NCI-H82 treated with DMSO at 0.1 percent for 48 hours (cell line): ENCODE results near the gene FERMT2.

Experiments
- DNase-seq: peaks from one replicate; lab custom pipeline; 2025; ENCODE audit not compliant: unreplicated experiment; lab: John Stamatoyannopoulos, UW

FERMT2 gene, protein sequence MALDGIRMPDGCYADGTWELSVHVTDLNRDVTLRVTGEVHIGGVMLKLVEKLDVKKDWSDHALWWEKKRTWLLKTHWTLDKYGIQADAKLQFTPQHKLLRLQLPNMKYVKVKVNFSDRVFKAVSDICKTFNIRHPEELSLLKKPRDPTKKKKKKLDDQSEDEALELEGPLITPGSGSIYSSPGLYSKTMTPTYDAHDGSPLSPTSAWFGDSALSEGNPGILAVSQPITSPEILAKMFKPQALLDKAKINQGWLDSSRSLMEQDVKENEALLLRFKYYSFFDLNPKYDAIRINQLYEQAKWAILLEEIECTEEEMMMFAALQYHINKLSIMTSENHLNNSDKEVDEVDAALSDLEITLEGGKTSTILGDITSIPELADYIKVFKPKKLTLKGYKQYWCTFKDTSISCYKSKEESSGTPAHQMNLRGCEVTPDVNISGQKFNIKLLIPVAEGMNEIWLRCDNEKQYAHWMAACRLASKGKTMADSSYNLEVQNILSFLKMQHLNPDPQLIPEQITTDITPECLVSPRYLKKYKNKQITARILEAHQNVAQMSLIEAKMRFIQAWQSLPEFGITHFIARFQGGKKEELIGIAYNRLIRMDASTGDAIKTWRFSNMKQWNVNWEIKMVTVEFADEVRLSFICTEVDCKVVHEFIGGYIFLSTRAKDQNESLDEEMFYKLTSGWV

DNA sequence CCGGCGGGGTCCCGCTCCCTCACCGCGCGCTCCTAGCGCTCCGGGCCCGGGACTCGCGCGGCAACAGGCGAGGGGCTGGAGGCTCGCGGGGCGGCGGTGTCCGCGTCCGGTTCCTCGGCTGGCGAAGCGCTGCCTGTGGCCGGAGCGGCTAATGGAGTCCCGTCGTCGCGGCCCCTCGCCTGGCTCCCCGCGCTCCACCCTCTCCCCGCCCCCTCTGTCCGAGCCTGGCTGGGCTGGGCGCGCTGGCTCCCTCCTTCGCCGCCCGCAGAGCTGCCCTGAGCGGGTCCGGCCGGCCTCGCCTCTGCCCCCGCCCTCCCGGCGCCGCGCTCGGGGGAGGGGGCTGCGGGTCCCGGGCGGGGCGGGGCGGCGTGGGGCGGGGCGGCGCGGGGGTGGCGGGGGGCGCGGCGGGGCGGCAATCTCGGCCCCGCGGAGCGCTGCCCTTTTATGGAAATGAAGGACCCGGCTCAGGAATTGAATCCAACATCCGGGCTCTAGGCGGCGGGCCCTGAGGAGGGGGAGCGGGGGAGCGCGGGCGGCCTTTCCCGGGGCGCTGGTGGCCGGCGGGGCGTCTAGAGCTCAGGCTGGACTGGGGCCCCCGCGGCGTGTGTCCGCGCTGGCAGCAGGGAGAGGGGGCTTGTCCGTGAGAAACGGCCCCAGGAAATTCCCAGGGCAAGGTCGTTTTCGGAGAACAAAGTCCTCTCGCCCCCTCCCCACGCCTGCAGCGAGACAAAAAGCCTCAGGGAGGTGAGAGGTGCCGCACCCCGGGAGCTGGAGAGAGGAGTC is at the start of gene FERMT2:
Gene FERMT2, minus strand, starts transcription at position 153 of the 783 bp plus-strand sequence. CDS start 482 bp downstream, outside the sequence.
- peak; percentile 60 for DNase-seq

DNA sequence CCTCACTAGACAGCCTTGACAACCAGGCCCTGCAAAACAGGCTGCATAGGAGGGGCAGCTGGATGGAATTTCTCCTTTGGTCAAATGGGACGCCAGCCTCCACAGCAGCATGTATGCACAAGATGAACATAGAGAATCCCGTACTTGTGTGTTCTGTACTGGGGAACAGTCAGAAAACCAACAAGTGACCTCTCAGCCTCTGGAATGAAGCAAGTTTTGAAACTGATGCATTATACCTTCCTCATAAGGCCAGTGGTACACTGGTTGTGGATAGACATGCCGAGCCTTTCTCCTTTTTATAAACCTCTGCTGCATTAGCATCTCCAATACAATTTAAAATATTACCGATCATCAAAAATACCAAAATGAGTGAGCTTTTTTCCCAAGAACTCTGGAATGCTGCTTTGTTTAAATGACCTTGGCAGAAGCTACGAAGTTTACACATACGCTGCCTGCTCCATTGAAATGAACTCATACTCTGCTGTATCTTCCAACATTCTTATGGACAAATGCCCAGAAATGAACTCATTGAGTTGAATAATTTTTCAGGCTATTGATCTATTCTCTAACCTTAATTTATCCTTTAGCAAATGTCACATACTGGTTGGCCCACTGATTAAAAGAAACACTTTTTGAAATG is 47.6 kb upstream of the FERMT2 start:
- no peak for DNase-seq

DNA sequence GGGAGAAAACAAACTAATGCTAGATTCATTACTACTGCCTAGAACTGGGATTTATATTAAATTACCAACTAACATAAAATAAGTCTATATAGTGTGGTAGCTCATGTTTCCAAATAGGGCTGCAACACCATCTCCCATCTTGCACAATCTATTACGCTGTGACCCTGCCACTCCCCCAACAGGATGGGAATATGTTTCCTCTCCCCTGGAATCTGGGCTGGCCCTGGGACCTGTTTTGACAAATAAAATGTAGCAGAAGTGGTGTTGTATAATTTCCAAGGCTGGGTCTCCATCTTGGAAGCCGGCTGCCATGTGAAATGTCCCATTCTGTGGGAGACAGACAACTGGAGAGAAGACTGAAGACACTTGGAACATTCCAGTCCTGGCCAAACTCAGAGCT is 45.6 kb upstream of the FERMT2 start:
- no peak for DNase-seq

DNA sequence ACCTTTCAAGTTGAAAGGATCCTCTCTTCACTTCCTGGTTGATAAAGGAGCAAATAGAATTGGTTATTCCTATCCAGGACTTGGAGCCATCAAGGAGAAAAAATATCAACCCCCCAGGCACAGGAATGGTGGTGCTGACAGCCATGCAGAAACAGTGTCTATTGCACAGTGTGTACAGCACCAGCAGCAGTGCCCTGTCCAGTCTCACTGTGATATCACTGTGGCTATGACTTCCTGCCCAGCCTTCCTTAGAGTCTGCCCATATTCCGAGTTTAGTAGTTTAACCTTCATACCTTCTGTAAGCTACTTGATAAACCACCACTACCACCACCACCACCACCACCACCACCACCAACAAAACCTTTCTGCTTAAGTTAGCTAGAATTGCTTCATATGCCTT is 45.1 kb upstream of the FERMT2 start:
- no peak for DNase-seq

DNA sequence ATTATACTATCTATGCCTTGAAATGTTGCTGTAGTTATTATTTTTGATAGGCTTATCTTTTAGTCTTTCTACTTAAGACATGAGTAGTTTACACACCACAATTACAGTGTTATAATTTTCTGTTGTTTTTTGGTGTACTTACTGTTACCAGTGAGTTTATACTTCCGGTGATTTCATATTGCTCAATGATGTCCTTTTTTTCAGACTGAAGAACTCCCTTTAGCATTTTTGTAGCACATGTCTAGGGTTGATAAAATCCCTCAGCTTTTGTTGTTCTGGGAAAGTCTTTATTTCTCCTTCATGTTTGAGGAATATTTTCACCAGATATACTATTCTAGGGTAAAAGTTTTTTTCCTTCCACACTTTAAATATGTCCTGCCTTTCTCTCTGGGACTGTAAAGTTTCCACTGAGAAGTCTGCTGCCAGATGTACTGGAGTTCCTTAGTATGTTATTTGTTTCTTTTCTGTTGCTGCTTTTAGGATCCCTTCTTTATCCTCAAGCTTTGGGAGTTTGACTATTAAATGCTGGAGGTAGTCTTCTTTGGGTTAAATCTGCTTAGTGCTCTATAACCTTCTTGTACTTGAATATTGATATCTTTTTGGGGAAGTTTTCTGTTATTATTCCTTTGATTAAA is 41.5 kb upstream of the FERMT2 start:
- no peak for DNase-seq

DNA sequence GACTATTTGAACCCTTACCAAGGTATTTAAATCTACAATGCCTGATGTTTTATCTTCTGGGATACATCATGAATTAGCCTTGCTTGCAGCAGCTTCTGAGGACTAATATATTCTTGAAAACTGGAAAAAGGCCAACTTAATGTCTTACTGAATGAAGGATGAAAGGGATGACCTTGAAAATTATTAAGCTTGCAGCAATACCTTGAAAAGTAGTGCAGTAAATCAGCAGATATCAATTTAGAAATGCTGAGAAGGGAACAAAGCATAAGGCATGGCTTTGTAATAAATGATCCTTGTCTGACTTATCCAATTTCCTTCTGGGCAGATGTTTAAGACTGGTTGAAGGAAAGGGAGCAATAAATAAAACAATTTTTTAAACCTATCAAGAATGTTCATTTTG is 37.3 kb upstream of the FERMT2 start:
- DNase-seq = no peak

DNA sequence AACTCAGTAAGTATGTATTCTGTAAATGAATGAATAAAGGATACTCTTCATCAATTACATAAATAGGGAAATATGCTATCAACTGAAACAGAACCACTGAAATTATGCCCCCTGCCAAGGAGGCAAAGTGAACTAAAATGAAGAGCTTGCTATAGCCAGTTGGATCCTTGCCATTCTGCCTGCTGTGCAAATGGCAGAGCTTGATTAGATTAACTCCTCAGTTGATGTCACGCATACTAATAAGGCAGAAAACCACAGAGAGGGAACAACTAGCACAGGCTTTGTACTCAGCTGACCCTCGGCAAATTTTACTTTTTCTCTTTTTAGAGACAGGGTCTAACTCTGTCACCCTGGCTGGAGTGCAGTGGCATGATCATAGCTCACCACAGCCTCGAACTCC is 36.7 kb upstream of the FERMT2 start:
- DNase-seq = no peak

DNA sequence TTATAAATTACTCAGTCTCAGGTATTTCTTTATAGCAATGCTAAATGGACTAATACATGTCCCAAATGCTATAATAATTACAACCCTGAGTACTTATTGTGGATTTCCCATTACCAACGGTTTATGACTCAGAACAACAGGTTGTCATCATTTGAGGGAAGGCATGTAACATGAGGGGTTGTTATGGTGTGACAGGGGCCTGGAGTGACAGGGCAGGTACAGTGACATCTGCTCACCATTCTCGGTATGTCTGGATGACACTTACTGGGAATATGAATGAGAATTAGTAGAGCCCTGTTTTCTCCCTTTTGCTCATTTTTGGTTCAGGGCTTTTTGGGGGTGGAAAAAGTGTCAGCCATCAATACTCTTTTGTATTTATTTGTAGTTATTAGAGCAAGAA is 36.2 kb upstream of the FERMT2 start:
- DNase-seq = no peak

DNA sequence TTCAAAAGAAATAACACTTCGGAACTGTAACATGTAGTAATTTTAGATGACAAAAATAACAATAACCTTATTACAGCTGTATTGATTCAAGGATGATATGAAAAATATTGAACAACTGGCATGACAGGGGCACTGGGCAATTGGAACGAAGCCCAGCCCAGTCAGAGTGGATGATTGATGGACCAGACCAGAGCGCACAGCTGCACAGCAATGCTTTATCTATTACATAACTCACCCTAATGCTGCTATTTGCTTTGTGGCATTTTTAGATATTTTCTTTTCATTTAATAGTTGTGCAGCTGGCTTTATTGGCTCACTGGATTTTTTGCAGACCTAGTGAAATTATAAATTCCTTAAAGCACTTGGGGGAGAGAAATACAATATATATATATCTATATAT is 26.9 kb upstream of the FERMT2 start:
- no peak for DNase-seq

DNA sequence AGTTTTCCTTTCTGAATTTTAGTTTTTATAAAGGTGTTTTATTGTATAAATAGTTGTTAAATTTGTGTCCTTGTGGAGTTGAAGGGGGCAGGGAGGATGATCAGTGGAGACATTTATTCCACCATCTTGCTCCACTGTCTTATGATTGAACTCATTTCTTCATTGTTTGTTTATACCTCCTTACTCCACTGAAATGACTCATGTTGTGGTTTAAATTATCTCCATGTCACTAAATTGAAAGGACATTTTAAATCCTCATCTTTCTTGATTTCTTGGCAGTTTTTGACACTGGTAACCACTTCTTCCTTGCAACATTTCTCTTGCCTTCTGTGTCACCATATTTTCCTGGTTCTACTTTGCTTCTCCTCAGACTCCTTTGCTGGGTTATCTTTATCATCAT is 23.6 kb upstream of the FERMT2 start:
- DNase-seq = no peak

DNA sequence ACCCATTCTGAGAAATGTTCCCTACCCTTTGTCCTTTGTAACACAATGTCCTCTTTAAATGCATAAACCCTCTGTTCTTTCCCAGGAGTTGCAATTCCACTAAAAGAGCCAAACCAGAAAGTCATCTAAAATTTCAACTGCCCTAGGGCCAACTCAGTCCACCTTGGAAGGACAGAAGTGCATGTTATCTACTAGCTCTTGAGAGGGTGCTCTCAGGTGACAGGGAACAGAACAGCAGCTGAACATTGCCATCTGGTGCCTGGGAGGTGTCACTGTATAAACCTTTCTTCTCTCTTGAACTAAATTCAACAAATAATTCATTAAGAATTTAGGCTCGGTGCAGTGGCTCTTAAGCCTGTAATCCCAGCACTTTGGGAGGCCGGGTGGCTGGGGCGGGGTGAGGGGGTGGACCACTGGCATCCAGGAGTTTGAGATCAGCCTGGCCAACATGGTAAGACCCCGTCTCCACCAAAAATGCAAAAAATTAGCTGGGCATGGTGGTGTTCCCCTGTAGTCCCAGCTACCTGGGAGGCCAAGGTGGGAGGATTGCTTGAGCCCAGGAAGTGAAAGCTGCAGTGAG is 10.3 kb upstream of the FERMT2 start:
- DNase-seq = peak; percentile 69

DNA sequence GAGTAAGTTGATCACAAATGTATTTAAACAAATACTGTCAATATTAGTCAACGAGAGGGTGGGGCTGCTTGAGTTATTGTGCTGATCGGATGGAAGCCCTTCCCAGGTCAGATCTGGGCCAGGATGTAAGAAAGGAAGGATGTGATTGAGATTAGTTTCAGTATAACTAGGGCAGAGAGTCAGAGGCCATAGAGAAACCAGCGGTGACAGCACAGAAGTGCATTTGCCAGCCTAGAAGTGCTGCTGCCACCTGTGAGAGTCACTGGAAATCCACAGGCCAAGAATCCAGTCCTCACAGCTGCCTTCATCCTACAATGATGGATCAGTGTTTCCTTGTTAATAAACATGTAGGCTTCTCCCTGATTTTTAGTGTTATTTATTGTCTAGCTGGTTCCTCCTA is 9.8 kb upstream of the FERMT2 start:
- DNase-seq = no peak

DNA sequence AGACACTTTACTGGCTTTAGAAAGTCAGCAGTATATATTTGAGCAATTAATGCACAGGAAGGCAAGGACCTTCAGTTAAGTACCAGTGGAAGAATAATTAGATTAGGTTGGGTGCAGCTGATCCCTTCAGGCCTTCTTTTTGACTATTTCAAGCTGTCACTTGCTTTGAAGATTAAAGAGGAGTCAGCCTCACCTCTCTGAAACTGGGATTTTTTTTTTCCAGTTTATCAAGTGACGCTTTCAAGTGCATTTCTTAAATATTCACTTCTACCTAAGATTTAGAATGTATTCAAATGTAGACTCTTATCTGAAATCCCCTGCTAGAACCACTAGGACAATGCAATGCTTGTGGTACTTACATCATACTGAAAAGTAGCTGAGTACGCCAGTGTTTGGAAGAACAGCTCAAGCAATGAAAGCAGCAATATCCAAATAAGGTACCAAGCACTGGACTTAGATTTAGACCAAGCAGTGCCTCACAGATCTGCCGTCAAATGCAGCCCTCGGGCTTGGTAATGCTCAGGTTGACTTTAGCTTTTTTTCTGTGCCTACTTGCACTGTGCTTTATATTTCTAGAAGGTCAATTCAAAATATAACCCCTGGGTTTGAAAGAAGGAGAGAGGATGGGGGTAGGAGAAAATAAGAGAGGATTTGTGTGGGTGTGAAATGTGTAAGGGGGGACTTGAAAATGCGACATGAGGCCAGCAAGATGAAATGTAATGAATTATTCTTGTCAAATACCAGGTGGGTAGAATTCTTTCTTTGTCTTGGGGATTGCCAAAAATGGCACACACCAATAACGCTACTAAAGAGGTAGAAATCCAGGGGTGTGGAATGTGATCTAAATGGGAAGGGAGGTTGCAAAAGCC is 3.7 kb upstream of the FERMT2 start:
- DNase-seq = peak; percentile 90

DNA sequence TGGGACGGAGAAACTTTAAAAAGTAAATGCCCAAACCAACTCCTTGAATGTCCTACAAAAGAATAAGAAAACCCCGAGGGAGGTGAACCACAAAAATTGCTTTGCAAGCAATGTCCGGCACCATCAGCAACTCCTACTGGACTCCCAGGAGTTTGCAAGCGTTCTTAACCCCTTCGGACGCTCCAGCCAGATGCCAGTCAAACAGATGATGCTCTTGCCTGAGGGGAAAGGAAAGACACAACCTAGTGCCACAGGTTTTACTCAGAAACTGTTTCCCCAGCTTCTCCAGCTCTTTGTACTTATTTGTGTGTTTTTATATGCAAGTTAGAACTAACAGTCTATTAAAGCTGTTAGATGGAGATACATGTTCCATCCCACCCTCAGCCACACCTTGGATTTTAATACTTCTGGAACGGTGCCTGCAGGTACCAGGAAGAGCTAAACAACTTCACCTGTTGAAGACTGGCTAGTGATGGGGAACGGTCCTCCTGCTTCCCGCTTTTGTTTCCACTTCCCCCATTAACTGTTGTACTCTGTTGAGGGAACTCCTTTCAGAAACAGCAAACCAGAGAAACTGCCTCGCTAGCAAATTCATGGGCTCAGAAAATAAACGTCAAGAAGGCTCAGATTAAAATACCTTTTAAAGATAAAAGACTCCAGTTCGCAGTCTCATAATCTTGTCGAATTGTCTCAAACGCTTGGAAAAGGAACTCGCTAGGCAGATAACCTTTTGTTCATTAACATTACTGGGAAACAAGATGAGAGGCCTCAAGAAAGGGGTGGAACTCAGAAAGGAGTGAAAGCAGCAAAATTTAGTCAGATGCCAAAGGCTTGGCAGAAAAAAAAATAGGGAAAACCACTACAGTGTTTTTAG is 1.1 kb upstream of the FERMT2 start:
- no peak for DNase-seq

DNA sequence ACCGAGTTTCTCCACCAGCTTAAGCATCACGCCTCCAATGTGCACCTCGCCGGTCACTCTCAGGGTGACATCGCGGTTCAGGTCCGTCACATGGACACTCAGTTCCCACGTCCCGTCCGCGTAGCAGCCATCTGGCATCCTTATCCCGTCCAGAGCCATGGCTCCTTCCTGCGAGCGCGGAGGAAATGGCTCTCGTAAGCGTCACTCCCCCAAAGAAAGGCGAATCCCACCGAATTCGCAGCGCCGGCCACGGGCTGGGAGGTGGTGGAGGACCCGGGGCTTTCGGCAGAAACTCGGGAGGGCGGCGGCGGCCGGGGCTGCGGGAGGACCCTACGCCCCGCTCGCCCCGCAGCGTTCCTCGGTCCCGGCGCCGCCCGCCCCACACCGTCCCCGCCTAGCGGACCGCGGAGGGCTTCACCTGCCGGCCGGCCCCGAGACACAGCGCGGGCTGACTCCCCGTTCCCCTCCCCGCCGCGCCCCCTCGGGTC is 396 bp downstream of the FERMT2 start:
- no peak for DNase-seq

DNA sequence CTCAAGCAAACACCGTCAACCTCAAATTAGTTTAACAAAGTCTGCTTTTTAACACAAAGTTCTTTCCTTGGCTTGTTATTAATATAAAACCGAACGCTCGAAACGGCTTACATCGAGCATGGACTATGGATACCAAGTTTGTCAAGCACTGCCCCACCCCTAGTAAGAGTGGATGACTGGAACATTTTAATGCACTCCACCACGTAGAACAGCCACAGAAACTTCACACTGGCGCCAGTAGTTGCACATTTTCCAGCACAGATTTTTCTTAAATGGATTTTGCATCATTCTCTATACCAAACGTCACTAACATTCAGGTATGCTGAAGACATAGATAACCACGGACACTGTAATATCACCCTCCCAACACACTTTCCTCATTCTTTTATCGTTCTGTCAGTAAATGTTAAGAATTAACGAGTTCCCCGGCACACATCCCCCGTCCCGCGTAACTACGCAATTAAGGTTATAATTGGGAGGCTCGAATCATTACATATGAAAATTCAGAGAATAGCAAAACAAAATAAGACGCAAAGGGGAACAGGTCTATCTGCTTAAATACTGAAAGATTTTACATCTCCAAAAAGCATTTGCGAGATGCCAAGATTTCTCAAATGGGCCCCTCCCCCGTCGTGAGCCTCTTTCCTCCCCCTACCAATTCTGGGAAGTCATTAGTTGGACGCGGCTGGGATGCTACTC is 990 bp downstream of the FERMT2 start:
- DNase-seq = no peak

DNA sequence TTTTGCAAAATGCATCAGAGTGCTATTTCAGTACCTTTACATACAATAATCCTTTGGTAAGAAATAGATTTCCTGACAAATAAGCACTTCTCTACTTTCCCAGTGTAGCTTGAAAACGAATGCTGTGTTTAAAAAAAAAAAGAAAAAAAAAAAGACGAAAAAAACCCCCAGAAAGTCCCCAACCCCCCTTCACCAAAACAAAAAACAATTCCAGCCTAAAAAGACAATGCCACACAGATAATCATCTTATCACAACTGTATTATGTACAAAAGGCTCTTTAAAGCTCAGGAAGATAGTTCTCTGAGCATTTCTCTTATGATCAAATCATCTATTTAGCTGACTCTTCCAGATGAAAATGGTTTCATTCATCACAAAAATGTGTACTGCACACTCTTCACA is 1.6 kb downstream of the FERMT2 start:
- DNase-seq = no peak

DNA sequence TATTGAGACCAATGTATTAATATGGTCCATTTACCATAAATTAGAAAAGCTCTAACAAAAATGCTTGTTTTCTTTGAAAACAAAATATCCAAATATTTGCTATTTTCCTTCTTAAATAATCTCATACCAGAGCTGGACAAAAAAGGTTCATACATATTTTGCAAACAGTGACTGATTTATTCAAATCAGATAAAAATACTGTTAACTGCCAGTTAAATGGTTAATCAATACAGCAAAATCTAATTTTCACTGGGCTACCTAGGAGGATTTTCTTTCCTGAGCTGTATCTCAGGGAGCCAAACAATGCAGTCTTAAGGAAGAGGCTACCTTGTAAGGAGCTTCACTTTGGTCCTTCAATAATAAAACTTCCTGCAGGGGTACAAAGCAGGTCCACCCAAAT is 2.0 kb downstream of the FERMT2 start:
- no peak for DNase-seq
